Fibroblast of mammary gland (primary cell): ENCODE results near the gene L2HGDH.
"Not testable (repeated sequence)": the region's sequence is repeated elsewhere in the genome, so short reads cannot be mapped to it uniquely, and the experiment has no call there.

ENCODE experiments used
- DNase-seq: peaks from one replicate; pipeline ENCODE4 v3.0.0-alpha.2; 2010; ENCODE audit warnings: low read depth
- H3K4me3 ChIP-seq: 2 replicates; pipeline ENCODE4 v1.5.1; 2011; ENCODE audit warnings: low read depth, mild to moderate bottlenecking, low read length, moderate library complexity; ENCODE audit not compliant: control insufficient read depth
- TF ChIP-seq, protein P1 (sequence below): conservative IDR thresholded peaks from 2 replicates; pipeline ENCODE4 v1.5.1; 2011; ENCODE audit warnings: low read depth, low read length, inconsistent platforms; ENCODE audit not compliant: control insufficient read depth, insufficient read depth

L2HGDH gene

DNA sequence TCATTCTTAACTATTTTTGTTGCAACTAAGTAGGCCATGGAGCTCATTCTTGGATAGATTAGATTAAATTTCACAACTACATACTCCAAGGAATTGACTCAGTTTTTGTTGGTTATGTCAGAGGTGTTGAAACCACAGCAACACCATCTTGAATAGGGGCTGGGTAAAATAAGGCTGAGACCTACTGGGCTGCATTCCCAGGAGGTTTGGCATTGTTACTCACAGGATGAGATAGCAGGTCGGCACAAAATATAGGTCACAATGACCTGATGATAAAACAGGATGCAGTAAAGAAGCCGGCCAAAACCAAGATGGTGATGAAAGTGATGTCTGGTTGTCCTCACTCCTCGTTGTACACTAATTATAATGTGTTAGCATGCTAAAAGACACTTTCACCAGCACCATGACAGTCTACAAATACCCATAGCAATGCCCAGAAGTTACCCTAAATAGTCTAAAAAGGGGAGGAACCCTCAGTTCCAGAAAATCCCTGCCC is 21.0 kb upstream of the L2HGDH start:
- no peak overlapping the region for H3K4me3 ChIP-seq
- TF ChIP-seq, protein P1, sequence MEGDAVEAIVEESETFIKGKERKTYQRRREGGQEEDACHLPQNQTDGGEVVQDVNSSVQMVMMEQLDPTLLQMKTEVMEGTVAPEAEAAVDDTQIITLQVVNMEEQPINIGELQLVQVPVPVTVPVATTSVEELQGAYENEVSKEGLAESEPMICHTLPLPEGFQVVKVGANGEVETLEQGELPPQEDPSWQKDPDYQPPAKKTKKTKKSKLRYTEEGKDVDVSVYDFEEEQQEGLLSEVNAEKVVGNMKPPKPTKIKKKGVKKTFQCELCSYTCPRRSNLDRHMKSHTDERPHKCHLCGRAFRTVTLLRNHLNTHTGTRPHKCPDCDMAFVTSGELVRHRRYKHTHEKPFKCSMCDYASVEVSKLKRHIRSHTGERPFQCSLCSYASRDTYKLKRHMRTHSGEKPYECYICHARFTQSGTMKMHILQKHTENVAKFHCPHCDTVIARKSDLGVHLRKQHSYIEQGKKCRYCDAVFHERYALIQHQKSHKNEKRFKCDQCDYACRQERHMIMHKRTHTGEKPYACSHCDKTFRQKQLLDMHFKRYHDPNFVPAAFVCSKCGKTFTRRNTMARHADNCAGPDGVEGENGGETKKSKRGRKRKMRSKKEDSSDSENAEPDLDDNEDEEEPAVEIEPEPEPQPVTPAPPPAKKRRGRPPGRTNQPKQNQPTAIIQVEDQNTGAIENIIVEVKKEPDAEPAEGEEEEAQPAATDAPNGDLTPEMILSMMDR, result no peak
- DNase-seq, result peak; percentile 95

DNA sequence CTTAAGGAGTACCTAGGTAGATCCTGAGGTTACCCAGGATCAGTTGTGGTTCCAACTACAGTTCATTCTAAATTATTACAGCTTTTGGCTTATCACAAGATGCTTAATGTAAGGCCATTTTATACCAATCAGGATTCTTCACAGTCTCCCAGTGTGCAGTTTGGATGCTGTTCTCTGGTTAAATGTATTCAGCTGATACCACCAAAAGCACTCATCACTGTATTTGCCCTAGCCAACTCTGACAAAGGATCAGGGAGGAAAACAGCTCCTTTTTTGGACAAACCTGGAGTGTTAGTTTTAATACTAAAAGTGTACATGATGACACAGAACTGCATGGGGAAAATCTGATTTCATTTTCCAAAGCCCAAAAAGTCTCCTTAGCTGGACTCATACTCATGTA is 19.6 kb upstream of the L2HGDH start:
- no peak overlapping the region for H3K4me3 ChIP-seq
- TF ChIP-seq, protein P1, result no peak
- DNase-seq, result no peak

DNA sequence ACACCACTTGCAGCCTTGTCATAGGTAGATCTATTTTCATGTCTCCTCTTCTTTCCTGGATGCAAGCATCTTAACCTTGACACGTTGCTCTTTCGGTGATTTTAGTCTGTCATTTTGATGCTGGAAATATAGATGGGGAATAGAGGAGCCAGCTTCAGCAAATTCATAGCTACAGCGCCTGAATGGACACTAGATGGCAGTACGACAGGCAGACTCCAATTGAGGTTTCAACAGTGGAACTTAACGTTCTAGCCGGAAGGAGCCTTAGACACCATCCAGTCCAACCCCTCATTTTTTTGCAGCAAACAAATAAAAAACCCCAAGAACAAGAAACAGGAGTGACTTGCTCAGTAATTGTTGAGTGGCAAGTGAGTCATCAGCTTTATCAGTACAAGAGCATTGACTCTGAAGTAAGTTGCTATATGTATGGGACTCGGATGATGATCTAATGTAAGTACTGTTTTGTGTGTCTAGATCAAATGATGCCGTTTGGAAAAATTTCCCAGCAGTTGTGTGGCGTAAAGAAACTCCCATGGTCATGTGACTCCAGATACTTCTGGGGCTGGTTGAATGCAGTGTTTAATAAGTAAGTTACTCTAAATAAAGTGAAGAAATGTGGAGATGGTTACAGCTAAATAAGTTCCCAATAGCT is 9.1 kb upstream of the L2HGDH start:
- H3K4me3 ChIP-seq, result peak overlapping the region; percentile 19
- peak; percentile 96 for DNase-seq
- TF ChIP-seq, protein P1, result peak; percentile 94

DNA sequence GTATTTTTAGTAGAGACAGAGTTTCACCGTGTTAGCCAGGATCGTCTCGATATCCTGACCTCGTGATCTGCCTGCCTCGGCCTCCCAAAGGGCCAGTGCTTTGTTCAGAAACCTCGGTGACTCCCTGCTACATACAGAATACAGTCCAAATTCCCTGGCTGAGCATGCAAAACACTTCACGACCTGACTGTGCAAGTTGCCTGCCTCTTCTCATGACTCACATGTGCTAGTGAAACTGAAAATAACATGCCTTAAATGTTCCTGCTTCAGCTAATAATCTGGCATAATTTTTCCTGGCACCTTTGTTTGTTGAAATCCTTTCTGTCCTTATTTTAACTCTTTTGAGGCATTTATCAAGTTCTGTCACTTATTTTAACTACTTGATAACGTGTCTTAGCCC is 8.3 kb upstream of the L2HGDH start:
- TF ChIP-seq, protein P1, result no peak
- no peak overlapping the region for H3K4me3 ChIP-seq
- peak; percentile 87 for DNase-seq

DNA sequence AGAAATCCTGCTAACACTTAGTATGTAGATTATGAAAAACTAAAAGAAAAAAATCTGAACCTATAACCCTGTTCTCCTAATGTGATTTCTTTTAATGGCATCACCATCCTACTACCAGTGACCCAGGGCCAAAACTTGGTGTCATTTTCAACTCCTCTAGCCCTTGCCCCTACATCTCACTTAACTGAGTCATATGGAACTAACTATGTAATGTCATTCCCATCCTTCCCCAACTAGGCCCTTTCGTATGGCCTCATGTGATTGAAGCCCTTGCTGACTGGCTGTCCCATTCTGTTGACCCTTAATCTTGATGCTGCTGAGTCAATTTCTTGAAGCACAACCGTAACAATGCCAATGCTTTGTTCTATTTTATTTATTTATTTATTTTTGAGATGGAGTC is 7.7 kb upstream of the L2HGDH start:
- DNase-seq, result peak; percentile 54
- TF ChIP-seq, protein P1, result no peak
- H3K4me3 ChIP-seq, result no peak overlapping the region

DNA sequence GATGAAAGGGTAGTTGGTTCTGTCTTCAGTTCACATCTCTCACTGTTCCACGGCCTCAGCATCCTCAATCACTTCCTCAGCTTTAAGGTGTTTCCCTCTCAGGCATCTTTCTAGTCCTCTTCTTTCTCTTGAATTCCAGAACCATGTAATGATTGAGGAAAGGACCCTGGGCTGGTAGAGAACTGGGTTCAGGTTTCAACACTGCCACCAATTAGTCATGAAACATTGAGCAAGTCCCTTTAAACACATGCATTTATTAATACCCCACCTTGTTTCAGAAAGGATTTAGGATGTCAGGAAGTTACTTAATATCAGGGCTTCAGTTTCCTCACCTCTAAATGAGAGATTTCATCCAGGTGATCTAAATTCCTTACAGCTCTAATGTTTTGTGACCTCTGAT is 7.3 kb upstream of the L2HGDH start:
- no peak overlapping the region for H3K4me3 ChIP-seq
- peak; percentile 66 for DNase-seq
- TF ChIP-seq, protein P1, result no peak

DNA sequence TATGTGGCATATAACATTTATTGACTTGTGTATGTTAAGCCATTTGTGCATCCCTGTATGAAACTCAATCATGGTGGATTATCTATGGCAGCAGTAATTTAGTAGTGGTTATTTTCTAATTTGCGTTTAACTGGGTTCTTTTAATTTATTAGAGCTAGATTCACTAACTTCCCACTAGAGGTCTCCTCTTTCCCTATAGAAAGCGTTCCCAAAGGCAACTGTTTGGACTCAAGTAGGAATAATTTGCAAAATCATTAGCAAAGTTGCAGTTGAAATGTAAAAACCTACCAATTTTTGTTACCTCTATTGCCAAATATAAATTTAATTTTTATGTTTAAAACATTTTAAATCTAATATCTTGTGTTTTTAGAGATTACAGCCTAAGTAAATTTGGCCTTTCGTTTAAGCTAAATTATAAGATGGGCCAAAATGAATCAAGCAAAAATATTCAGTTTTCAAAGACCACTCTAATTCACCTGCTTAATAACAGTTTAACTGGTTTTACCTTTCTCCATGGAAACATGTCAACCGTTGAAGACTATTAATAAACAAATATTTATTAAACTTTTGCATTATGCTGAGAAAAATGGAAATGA is 6.1 kb upstream of the L2HGDH start:
- TF ChIP-seq, protein P1, result peak; percentile 72
- DNase-seq, result peak; percentile 69
- H3K4me3 ChIP-seq, result no peak overlapping the region

DNA sequence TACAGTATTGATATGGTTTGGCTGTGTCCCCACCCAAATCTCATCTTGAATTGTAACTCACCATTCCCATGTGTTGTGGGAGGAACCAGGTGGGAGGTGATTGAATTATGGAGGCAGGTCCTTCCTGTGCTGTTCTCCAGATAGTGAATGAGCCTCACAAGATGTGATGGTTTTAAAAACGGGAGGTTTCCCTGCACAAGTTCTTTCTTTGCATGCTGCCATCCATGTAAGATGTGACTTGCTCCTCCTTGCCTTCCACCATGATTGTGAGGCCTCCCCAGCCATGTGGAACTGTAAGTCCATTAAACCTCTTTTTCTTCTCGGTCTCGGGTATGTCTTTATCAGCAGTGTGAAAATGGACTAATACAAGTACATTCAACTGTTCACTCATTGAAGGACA is 2.1 kb upstream of the L2HGDH start:
- H3K4me3 ChIP-seq, DNase-seq: not testable (repeated sequence)
